MM.1S (cell line): Measurements from ENCODE around the gene NLRP9.

Source experiments
- DNase-seq: peaks from one replicate; pipeline ENCODE4 v3.0.0-alpha.2; 2015
- H2AFZ ChIP-seq: fragments of 300-600 bp; sonication (generic); 2 replicates; pipeline ENCODE4 v1.6.0; 2016; ENCODE audit warnings: antibody characterized with exemption, low read length
- H3F3A ChIP-seq: fragments of 300-600 bp; sonication (generic); 2 replicates; pipeline ENCODE4 v1.6.1; 2016; ENCODE audit warnings: mild to moderate bottlenecking, antibody characterized with exemption, low read length, moderate library complexity, mixed read lengths; ENCODE audit not compliant: insufficient read depth
- H3K27ac ChIP-seq: fragments of 300-600 bp; sonication (generic); 2 replicates; pipeline ENCODE4 v1.5.1; 2016; ENCODE audit warnings: mild to moderate bottlenecking, low read length
- H3K27me3 ChIP-seq: fragments of 300-600 bp; sonication (generic); replicated peaks from 2 replicates; pipeline ENCODE4 v1.6.0; 2016; ENCODE audit warnings: low read length; ENCODE audit not compliant: insufficient read depth
- H3K36me3 ChIP-seq: fragments of 300-600 bp; sonication (generic); replicated peaks from 2 replicates; pipeline ENCODE4 v1.6.1; 2016; ENCODE audit warnings: mild to moderate bottlenecking, low read length, mixed read lengths; ENCODE audit not compliant: insufficient read depth
- H3K4me1 ChIP-seq: fragments of 300-600 bp; sonication (generic); 2 replicates; pipeline ENCODE4 v1.6.1; 2016; ENCODE audit warnings: low read length, mixed read lengths
- H3K4me2 ChIP-seq: fragments of 300-600 bp; sonication (generic); 2 replicates; pipeline ENCODE4 v1.6.0; 2016; ENCODE audit warnings: low read depth, low read length
- H3K4me3 ChIP-seq: fragments of 300-600 bp; sonication (generic); 2 replicates; pipeline ENCODE4 v1.5.1; 2016; ENCODE audit warnings: low read length, mixed read lengths
- H3K79me2 ChIP-seq: fragments of 300-600 bp; sonication (generic); 2 replicates; pipeline ENCODE4 v1.6.1; 2016; ENCODE audit warnings: mixed run types, low read length, mixed read lengths
- H3K9ac ChIP-seq: fragments of 300-600 bp; sonication (generic); 2 replicates; pipeline ENCODE4 v1.6.1; 2016; ENCODE audit warnings: low read length, mixed read lengths
- H3K9me2 ChIP-seq: fragments of 300-600 bp; sonication (generic); replicated peaks from 2 replicates; pipeline ENCODE4 v1.6.1; 2016; ENCODE audit warnings: mild to moderate bottlenecking, low read length, mixed read lengths; ENCODE audit not compliant: insufficient read depth
- H3K9me3 ChIP-seq: fragments of 300-600 bp; sonication (generic); replicated peaks from 2 replicates; pipeline ENCODE4 v1.6.1; 2016; ENCODE audit warnings: mild to moderate bottlenecking, low read length, mixed read lengths; ENCODE audit not compliant: insufficient read depth
- H4K20me1 ChIP-seq: fragments of 300-600 bp; sonication (generic); 2 replicates; pipeline ENCODE4 v1.6.1; 2016; ENCODE audit warnings: mild to moderate bottlenecking, low read length, moderate library complexity, mixed read lengths; ENCODE audit not compliant: insufficient read depth
- EZH2 ChIP-seq: fragments of 300-600 bp; sonication (generic); optimal IDR thresholded peaks from 2 replicates; pipeline ENCODE3; 2017; ENCODE audit warnings: low read depth, mild to moderate bottlenecking, antibody characterized with exemption, low read length, mixed read lengths
- EZH2phosphoT487 ChIP-seq: fragments of 300-600 bp; sonication (generic); IDR thresholded peaks from 2 replicates; pipeline ENCODE4 v1.6.1; 2018; ENCODE audit warnings: antibody characterized with exemption, low read length
- TF ChIP-seq, protein P1 (sequence below): fragments of 300-600 bp; sonication (generic); IDR thresholded peaks from 2 replicates; pipeline ENCODE4 v1.5.1; 2016; ENCODE audit warnings: antibody characterized with exemption, low read length, mixed read lengths

The NLRP9 gene

DNA sequence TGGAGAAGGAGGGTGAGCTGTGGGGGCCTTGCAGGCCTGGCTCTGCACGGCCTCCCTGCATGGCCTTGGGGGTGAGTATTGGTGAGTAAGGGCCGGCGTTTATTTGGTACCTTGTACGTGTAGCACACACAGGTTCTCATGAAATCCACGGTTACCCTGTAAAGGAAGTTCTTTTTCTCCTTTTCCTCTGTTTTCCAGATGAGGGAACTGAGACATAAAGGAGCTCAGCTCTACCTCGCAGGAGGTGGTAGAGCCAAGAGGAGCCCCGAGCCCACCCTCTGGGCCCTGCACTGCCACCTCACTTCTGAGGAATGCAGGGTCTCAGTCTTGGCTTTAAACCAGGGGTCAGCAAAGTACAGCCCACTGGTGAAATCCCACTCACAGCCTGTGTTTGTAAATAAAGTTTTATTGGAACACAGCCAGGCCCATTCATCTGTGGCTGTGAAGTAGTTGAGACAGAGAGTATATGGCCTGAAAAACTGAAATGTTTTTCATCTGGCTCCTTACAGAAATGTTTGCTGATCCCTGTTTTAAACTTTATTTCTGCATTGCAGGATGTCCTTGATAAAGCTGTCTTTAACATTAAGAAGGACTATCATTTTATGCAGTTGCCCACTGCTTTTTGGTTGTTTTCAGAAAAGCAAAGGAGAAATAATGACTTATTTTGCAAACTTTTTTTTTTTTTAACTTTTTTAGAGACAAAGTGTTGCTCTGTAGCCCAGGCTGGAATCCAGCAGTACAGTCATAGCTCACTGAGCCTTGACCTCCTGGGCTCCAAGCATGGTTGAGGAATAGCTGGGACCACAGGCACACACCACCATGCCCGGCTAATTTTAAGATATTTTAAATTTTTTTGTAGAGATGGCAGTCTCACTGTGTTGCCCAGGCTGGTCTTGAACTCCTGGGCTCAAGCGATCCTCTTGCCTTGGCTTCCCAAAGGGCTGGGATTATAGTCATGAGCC, 56.8 kb downstream of the NLRP9 start:
- Histone ChIP-seq H3K9ac (no peak overlapping the region), H3K27me3 (no peaks in the 10 kb centered on the region), H3K79me2 (peaks cover 93% of the 10 kb centered on the region), H3K9me2 (no peaks in the 10 kb centered on the region), H3K9me3 (no peaks in the 10 kb centered on the region), H3K4me1 (peaks cover 26% of the 10 kb centered on the region), H3K4me3 (no peak overlapping the region), H3F3A (peaks cover 16% of the 10 kb centered on the region; the same call in 1 of the 2 replicates), H2AFZ (no peak overlapping the region), H4K20me1 (no peaks in the 10 kb centered on the region), H3K27ac (no peak overlapping the region), H3K4me2 (no peak overlapping the region), H3K36me3 (0 out of 2 replicates have a peak, but pooled peaks cover 6% of the 10 kb centered on the region)
- TF ChIP-seq EZH2 = no peak
- no peak for TF ChIP-seq EZH2phosphoT487
- TF ChIP-seq, protein P1, sequence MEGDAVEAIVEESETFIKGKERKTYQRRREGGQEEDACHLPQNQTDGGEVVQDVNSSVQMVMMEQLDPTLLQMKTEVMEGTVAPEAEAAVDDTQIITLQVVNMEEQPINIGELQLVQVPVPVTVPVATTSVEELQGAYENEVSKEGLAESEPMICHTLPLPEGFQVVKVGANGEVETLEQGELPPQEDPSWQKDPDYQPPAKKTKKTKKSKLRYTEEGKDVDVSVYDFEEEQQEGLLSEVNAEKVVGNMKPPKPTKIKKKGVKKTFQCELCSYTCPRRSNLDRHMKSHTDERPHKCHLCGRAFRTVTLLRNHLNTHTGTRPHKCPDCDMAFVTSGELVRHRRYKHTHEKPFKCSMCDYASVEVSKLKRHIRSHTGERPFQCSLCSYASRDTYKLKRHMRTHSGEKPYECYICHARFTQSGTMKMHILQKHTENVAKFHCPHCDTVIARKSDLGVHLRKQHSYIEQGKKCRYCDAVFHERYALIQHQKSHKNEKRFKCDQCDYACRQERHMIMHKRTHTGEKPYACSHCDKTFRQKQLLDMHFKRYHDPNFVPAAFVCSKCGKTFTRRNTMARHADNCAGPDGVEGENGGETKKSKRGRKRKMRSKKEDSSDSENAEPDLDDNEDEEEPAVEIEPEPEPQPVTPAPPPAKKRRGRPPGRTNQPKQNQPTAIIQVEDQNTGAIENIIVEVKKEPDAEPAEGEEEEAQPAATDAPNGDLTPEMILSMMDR = no peak
- DNase-seq = no peak

DNA sequence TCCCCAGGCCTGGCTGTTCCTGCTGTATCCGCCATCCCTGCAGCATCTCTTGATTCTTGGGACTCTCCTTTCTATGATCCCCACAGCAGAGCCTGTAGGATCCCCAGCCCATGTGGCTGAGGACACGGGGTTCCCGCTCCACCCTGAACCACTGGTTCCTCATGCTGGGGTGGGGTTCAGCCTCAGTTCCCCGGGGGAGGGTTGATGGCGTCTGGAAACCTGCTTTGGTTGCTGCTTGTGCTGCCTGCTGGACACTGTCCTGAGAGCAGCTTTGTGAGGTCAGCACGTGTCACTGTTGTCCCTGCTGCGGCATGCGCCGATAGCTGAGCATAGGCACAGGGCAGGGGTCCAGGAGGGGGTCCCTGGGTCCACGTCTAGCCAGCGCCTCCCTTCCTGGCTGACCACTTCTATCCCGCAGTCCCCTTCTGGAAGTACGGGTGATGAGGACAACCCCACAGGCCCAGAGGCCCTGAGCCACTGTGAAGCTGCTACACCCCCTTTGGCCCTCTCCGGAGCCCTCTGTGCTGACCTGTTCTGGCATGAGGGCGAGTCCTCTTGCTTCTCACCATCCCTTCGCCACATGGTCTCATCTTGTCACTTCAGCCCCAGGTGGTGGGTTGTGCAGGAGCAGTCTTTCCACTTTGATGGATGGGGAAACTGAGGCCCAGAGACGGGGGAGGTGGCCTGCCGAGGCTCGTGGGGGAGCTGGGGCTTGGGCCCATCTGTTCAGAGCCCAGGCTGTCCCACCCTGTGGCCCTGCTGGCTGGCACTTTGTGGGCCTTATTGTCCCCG, 57.7 kb downstream of the NLRP9 start:
- Histone ChIP-seq H3K27ac (no peak overlapping the region), H2AFZ (no peak overlapping the region), H3K4me3 (no peak overlapping the region), H3K27me3 (no peaks in the 10 kb centered on the region), H3K9ac (no peak overlapping the region), H3F3A (peaks cover 21% of the 10 kb centered on the region; the same call in 1 of the 2 replicates), H3K9me2 (no peaks in the 10 kb centered on the region), H3K79me2 (peaks cover 93% of the 10 kb centered on the region), H3K4me2 (no peak overlapping the region), H3K36me3 (0 out of 2 replicates have a peak, but pooled peaks cover 6% of the 10 kb centered on the region), H3K9me3 (no peaks in the 10 kb centered on the region), H3K4me1 (peaks cover 27% of the 10 kb centered on the region), H4K20me1 (no peaks in the 10 kb centered on the region)
- no peak for TF ChIP-seq EZH2
- TF ChIP-seq, protein P1 = no peak
- no peak for TF ChIP-seq EZH2phosphoT487
- DNase-seq = no peak

DNA sequence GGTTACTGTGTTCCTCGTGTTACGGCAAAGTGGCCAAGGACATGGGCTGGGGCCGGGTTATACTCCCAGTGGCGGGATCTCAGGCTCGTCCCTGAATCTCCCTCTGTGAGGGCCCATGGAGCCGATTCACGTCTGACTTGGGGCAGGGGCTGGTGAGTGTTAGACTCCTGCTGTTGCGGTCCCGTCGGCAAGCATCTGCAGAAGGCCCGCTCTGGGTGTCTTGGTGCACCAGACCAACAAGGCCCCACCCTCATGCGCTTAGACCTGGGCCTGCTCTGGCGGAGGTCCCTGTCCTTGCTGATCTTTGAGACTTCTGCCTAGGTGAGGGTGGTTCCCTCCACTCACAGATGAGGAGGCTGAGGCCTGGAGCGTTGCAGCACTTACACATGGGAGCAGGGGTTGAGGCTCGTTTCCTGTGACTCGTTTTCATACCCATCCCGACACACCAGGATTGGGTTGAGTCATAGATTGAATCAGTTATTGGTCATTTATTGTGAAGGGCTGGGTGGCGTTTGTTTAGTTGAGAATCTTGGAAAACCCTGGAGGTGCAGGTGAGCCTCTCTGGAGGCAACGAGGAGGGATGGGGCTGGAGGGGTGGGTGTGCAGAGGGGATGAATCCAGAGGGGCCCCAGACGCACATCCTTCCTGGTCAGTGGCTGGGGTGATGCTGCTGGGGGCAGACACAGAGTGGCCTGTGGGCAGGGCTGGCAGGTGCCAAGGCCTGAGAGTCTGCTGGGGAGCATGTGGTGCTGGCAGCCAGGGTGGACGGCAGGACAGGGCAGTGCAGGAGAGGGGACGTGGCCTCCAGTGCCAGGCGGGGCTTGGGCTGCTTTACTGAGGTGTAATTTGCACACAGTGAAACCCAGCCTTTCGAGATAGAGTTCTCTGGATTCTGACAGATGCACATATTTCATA, 58.6 kb downstream of the NLRP9 start:
- Histone ChIP-seq H3K4me2 (no peak overlapping the region), H3K36me3 (0 out of 2 replicates have a peak, but pooled peaks cover 6% of the 10 kb centered on the region), H2AFZ (no peak overlapping the region), H3K4me3 (no peak overlapping the region), H3K9me2 (no peaks in the 10 kb centered on the region), H3K79me2 (peaks cover 86% of the 10 kb centered on the region), H3K27ac (no peak overlapping the region), H3F3A (peaks cover 21% of the 10 kb centered on the region; the same call in 1 of the 2 replicates), H3K4me1 (peaks cover 27% of the 10 kb centered on the region), H3K27me3 (no peaks in the 10 kb centered on the region), H3K9ac (no peak overlapping the region), H3K9me3 (no peaks in the 10 kb centered on the region), H4K20me1 (no peaks in the 10 kb centered on the region)
- DNase-seq = no peak
- TF ChIP-seq EZH2 = no peak
